WTC11 (cell line): Measurements from ENCODE around the gene OPTC. TPM values are rescaled to one million over a fixed set of nuclear protein-coding genes. Genes with fewer than 3 reads are reported as not detected.

Experiments used
- ATAC-seq: fragments of 200-7000 bp; cut with Tn5 transposase; 2 replicates; pipeline ENCODE4 v1.10.0; 2021; ENCODE audit warnings: mild to moderate bottlenecking, moderate library complexity
- CTCF ChIA-PET: fragments of 300-600 bp; sonication (Branson Sonifier 250); formaldehyde crosslinking; loops from one replicate; lab custom pipeline; 2021; ENCODE audit warnings: antibody characterized with exemption; lab: Charles Lee
- POLR2A ChIA-PET: fragments of 350-600 bp; sonication (Branson Sonifier 250); formaldehyde crosslinking; loops from one replicate; lab custom pipeline; 2021; ENCODE audit warnings: antibody characterized with exemption; lab: Charles Lee
- DNase-seq: peaks from one replicate; pipeline ENCODE4 v3.0.0; 2021; ENCODE audit warnings: low spot score
- H3K27ac Mint-ChIP-seq: 2 replicates; pipeline ENCODE4 v1.8.0; 2021; ENCODE audit warnings: mixed read lengths
- H3K27me3 Mint-ChIP-seq: 2 replicates; pipeline ENCODE4 v1.8.0; 2021; ENCODE audit warnings: low read depth, mild to moderate bottlenecking, moderate library complexity, mixed read lengths
- H3K36me3 Mint-ChIP-seq: 2 replicates; pipeline ENCODE4 v1.8.0; 2021; ENCODE audit warnings: mixed read lengths
- H3K4me1 Mint-ChIP-seq: 2 replicates; pipeline ENCODE4 v1.8.0; 2022; ENCODE audit warnings: mixed read lengths
- H3K4me3 Mint-ChIP-seq: 2 replicates; pipeline ENCODE4 v1.8.0; 2021; ENCODE audit warnings: mild to moderate bottlenecking, moderate library complexity, mixed read lengths
- H3K9me3 Mint-ChIP-seq: 2 replicates; pipeline ENCODE4 v1.8.0; 2021; ENCODE audit warnings: mixed read lengths
- AFF4 ChIP-seq: sonication (generic); formaldehyde crosslinking; IDR thresholded peaks from 2 replicates; pipeline ENCODE4 v1.8.1; 2023; ENCODE audit warnings: mild to moderate bottlenecking, missing genetic modification reagents, borderline replicate concordance
- E2F1 ChIP-seq: sonication (generic); formaldehyde crosslinking; IDR thresholded peaks from 2 replicates; pipeline ENCODE4 v1.8.0; 2022; ENCODE audit warnings: mild to moderate bottlenecking, missing genetic modification reagents
- GABPB1 ChIP-seq: sonication (generic); formaldehyde crosslinking; IDR thresholded peaks from 2 replicates; pipeline ENCODE4 v1.8.1; 2023; ENCODE audit warnings: mild to moderate bottlenecking, missing genetic modification reagents
- KAT7 ChIP-seq: sonication (generic); formaldehyde crosslinking; IDR thresholded peaks from 2 replicates; pipeline ENCODE4 v1.8.1; 2023; ENCODE audit warnings: missing genetic modification reagents, mild to moderate bottlenecking, borderline replicate concordance
- TP53 ChIP-seq: sonication (generic); formaldehyde crosslinking; IDR thresholded peaks from 2 replicates; pipeline ENCODE4 v1.8.1; 2023; ENCODE audit warnings: mild to moderate bottlenecking, missing genetic modification reagents
- ZNF138 ChIP-seq: sonication (generic); formaldehyde crosslinking; conservative IDR thresholded peaks from 2 replicates; pipeline ENCODE4 v1.8.1; 2022; ENCODE audit warnings: mild to moderate bottlenecking, moderate library complexity, missing genetic modification reagents
- ZNF232 ChIP-seq: sonication (generic); formaldehyde crosslinking; IDR thresholded peaks from 2 replicates; pipeline ENCODE4 v1.8.0; 2022; ENCODE audit warnings: mild to moderate bottlenecking, missing genetic modification reagents
- ZNF281 ChIP-seq: sonication (generic); formaldehyde crosslinking; IDR thresholded peaks from 2 replicates; pipeline ENCODE4 v1.8.0; 2023; ENCODE audit warnings: mild to moderate bottlenecking, missing genetic modification reagents
- ZNF512 ChIP-seq: sonication (generic); formaldehyde crosslinking; IDR thresholded peaks from 2 replicates; pipeline ENCODE4 v1.8.1; 2022; ENCODE audit warnings: missing genetic modification reagents, borderline replicate concordance
- ZNF671 ChIP-seq: fragments of 250-450 bp; sonication (Bioruptor Pico); IDR thresholded peaks from 2 replicates; pipeline ENCODE4 v1.8.0; 2021; ENCODE audit warnings: mild to moderate bottlenecking
- total RNA-seq: library from RNA; stranded (reverse); gene quantifications from 3 replicates; pipeline ENCODE4 v1.2.3, GENCODE V29; 2021
- TF ChIP-seq, protein P1 (sequence below): sonication (generic); formaldehyde crosslinking; conservative IDR thresholded peaks from 2 replicates; pipeline ENCODE4 v1.8.1; 2022; ENCODE audit warnings: mild to moderate bottlenecking, missing genetic modification reagents

Gene OPTC
- total RNA-seq, 1 experiment from 2014 or later = 0.55 TPM

GRCh38 chr1:203490607-203491006 lies 3.3 kb upstream of the OPTC start (continued):
- TF ChIP-seq ZNF671 (CRISPR knock-in tag) (no peak), ZNF281 (CRISPR knock-in tag) (no peak), TP53 (CRISPR knock-in tag) (no peak), ZNF232 (CRISPR knock-in tag) (no peak), E2F1 (CRISPR knock-in tag) (no peak), KAT7 (CRISPR knock-in tag) (no peak)

DNA sequence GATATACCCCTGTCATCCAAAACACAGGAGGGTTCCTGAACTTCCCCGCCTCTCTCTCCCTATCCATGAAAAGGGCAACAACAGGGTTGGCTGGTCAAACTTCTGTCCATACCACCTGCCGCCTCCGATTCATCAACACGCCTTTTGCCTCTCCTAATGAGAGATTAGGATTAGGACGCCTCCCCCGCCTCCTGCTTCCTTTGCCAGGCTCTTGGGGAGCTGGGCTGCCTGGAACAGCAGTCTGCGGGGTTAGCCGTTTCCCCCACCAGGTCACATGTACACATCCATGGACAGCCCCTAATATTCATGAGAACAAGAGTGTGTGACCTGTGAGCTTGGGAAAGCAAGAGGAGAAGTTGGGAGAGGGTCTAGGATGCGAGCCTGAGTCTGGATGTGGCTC lies 2.3 kb upstream of the OPTC start:
- no peak overlapping the region for H3K4me3 Mint-ChIP-seq
- H3K27ac Mint-ChIP-seq = no peak overlapping the region
- TF ChIP-seq AFF4 (CRISPR knock-in tag) = no peak
- no peak for TF ChIP-seq ZNF512 (CRISPR knock-in tag)
- peaks cover 28% of the 10 kb centered on the region for H3K4me1 Mint-ChIP-seq
- no peaks in the 10 kb centered on the region for H3K36me3 Mint-ChIP-seq
- CTCF ChIA-PET = interaction anchor here (0.9 kb wide), 1 partner anchor 149 kb away, joined by 3 read pairs; no protein-coding TSS in a partner anchor
- no peaks in the 10 kb centered on the region for H3K9me3 Mint-ChIP-seq
- H3K27me3 Mint-ChIP-seq = peaks cover 3% of the 10 kb centered on the region
- DNase-seq (no peak), ATAC-seq (no peak)
- POLR2A ChIA-PET = no interaction called here

GRCh38 chr1:203492082-203492747 lies 1.7 kb upstream of the OPTC start:
- ChIA-PET CTCF (interaction anchor here (0.9 kb wide), 1 partner anchor 150 kb away, joined by 3 read pairs; no protein-coding TSS in a partner anchor), POLR2A (no interaction called here)
- Mint-ChIP-seq H3K4me1 (peaks cover 24% of the 10 kb centered on the region), H3K27ac (no peak overlapping the region), H3K36me3 (no peaks in the 10 kb centered on the region), H3K4me3 (no peak overlapping the region), H3K9me3 (no peaks in the 10 kb centered on the region)
- DNase-seq (no peak), ATAC-seq (no peak)
- TF ChIP-seq GABPB1 (CRISPR knock-in tag) (no peak), ZNF138 (no peak)
- TF ChIP-seq, protein P1, sequence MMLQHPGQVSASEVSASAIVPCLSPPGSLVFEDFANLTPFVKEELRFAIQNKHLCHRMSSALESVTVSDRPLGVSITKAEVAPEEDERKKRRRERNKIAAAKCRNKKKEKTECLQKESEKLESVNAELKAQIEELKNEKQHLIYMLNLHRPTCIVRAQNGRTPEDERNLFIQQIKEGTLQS (CRISPR knock-in tag) = no peak
- TF ChIP-seq, all 79 proteins: peak for 0
- H3K27me3 Mint-ChIP-seq = peaks cover 3% of the 10 kb centered on the region
